Right renal pelvis (tissue), 4 donors: Measurements from ENCODE around the gene PER3. TPM values are rescaled to one million over a fixed set of nuclear protein-coding genes. Genes with fewer than 3 reads are reported as not detected.

Source experiments
- DNase-seq, 4 donors: peaks; one replicate each; pipeline ENCODE4 v3.0.0-alpha.2; 2013; ENCODE audit warnings: low read depth in 4 of 4, low spot score in 3 of 4, missing footprints in 1 of 4
- polyA plus RNA-seq, 4 donors: library from polyadenylated mRNA; unstranded; fragments of 120-200 nt; gene quantifications; one replicate each; pipeline ENCODE4 v1.2.1, GENCODE V29; 2013; ENCODE audit not compliant: insufficient read length in 4 of 4

PER3 gene
- 10 to 100 TPM; 11.9 to 14.4 (median 13.0) TPM for polyA plus RNA-seq

DNA sequence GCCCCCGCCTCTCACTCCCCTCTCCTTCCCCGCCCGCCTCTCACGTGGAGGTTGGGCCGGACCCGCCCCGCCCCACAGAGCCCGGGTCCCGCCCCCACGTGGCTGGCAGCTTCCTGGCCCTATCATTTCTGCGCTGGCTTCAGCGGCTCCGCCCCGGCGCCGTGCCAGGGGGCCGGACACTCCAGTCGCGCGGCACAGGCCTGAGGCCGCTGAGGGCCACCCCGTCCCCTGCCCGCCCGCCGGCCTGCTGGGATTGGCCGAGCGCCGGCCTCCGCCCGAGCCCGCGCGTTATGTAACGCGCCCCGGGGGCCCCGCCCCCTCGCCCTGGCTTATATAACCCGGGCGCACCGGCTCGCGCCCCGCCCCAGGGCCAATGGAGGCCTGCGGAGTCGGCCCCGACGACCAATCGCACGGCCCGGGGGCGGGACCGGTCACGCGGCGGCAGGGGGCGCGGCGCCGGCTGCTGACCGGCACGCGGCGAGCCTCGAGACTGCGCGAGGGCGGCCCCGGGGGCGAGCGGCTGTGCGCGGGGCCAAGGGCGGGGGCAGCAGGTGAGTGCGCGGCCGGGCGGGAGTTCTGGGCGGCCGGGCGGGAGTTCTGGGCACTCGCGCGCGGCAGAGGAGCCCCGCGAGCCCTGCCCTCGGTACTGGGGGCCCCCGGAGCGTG lies at the start of gene PER3:
TSS of gene PER3 (plus strand) at position 466 of the 666 bp plus-strand sequence. CDS start 587 bp downstream, outside the sequence.
- peak; percentile 85 to 92 (median 90) for DNase-seq

DNA sequence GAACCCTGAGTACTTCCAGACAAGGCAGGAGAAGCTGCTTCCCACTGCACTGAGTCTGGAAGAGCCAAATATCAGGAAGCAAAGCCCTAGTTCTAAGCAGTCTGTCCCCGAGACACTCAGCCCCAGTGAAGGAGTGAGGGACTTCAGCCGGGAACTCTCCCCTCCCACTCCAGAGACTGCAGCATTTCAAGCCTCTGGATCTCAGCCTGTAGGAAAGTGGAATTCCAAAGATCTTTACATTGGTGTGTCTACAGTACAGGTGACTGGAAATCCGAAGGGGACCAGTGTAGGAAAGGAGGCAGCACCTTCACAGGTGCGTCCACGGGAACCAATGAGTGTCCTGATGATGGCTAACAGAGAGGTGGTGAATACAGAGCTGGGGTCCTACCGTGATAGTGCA lies 46.0 kb upstream of the PER3 start:
- no peak for DNase-seq

DNA sequence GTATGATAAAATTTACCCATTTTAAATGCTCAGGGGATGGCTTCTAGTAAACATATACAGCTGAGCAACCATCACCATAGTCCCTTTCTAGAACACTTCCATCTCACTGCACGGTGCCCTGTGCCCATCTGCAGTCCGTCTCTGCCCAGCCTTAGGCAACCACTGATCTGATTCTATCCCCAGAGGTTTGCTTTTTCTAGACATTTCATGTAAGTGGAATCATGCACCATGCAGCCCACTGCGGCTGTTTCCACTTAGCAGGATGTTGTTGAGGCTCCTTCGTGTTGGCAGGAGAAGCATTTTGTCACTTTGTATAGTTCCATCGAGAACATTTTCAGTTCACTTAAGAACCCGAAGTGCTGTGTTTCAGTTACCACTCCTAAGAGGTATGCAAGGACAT lies 40.7 kb upstream of the PER3 start:
- no peak for DNase-seq

DNA sequence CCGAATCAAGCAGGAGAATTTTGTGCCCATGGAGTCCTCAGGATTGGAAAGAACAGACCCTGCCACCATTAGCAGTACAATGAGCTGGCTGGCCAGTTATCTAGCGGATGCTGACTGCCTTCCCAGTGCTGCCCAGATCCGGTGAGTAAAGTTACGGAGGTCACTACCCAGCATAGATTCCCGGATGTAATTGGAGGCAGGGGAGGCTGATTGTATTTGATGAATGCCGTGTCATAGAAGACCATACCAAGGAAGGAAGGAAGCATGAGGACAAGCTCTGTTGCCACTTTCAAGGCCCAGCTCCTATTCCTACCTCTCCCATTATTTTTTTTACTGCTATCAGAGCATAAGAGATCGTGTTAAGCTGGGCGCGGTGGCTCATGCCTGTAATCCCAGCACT lies 39.2 kb upstream of the PER3 start:
- no peak for DNase-seq

DNA sequence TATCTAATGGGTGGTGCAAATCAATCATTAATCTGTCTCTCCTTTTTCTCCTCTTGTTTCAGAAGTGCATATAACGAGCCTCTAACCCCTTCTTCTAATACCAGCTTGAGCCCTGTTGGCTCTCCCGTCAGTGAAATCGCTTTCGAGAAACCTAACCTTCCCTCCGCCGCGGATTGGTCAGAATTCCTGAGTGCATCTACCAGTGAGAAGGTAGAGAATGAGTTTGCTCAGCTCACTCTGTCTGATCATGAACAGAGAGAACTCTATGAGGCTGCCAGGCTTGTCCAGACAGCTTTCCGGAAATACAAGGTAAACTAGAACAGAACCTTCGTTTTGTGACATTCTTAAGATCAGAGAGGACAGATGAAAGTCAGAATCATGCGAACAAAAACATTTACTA lies 38.3 kb upstream of the PER3 start:
- no peak for DNase-seq

DNA sequence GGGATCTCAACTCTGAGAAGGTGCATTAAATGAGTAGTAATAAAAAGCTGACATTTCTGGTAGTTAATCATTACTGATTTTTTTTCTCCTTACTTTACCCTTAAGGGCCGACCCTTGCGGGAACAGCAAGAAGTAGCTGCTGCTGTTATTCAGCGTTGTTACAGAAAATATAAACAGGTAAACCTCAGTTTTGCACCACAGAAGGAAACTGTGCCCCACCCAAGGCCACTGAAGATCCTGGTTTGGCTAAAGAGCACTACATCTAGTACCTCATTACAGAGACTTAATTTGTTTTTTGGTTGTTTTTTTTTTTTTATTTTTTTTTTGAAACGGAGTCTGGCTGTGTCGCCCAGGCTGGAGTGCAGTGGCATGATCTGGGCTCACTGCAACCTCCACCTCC lies 36.5 kb upstream of the PER3 start:
- no peak for DNase-seq

DNA sequence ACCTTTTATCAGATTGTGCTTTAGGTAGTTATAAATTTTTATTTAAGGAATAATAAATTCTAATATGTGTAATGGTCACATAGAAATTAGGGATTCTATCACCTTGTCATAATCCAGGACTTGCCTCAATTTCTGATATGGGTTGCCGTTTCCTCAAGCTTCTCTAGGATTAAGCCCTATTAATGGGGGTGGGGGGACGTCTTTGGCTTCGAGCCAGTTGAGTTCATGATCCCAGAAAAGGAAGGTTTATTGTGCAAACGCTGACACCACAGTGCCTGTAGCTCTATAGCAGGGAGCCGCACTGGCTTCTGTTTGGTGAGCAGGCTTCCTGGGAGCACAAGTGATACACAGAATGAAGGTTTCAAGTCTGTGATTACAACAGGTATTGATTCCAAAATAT lies 35.0 kb upstream of the PER3 start:
- DNase-seq: no peak

DNA sequence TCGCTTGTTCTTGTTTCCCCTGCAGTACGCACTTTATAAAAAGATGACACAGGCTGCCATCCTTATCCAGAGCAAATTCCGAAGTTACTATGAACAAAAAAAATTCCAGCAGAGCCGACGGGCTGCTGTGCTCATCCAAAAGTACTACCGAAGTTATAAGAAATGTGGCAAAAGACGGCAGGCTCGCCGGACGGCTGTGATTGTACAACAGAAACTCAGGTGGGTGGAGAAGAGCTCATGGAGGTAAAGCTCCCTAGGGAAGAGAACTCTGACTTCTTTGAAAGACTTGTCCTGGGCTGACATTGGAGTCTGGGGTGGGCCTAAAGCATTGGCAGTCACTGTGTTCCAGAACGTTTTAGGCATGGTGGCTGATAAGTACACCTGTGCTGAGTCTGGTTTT lies 32.9 kb upstream of the PER3 start:
- no peak for DNase-seq

DNA sequence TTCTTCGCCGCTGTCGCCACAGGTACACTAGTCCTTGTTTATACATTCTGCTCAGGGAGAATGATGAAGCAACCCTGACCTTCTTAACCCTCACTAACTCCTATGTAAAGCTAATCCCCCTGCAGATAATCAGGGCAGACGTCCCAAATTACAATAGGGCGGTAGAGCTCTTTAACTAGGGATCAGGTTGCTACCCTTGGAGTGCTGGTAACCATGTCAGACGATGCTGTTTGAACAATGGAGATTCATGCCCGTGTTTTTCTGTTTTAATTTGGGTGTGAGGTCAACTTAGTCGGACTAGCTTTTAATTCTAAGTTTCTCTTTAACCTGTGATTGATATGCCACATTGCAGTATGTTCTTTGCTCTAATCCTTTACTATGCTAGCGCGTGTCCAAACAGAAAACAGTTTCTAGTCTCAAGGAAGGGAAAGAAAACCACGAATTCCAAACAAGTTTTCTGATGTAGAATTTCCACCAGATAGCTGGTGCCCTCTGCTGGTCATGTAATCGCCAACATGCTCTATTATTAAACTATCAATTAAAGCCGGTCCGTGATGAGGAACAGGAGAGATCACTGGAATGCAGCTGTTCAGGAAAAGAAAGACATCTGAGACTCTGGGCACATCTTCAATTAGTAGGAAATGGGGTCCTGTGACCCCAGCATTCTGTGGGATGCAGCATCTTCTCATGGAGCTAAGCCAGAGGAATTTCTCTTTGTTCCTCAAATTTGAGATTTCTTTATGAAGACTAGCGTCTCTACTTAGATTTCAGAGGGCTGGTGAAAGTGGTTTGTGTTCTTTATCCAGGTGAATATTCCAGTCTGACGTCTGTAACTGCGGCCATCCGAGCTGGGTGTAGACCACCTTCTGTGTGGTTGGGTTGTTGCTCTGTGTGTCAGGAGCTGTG lies 31.3 kb upstream of the PER3 start:
- peak; percentile 66 to 77 (median 71) for DNase-seq

DNA sequence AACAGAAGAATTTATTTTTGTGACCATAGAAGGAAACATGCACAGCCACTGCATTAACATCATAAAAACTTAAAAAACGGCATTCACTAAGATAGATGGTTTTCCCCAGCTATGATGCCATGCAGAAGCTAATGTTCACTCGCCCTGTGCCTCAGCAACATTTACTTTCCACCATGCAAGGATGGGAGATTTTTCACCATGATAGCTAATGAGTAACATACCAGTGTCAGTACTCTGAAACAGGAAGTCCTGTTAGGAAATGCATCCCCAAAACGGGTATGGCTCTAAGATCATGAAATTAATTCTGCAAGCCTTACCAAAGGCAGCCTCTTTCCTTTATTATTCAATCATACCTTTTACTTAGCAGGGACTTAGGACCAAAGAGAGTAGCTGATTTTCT lies 30.4 kb upstream of the PER3 start:
- no peak for DNase-seq

DNA sequence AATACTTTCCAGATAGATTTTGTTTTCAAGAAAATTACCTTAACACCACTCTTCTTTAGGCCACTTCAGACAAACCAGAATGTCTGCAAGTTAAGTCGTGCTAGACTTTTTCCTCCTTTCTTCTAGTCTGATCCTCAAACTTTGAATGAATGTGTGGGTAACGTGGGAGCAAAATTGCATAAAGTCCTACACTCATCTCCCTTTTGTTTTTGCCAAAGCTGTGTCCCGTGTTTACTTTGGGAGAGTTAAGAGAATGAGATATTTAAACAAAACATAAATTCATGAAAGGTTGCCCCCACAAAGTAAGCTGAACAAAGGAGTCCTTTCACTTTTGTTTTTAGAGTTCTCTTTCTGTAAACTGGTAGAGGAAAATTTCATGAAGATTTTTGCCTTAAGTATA lies 29.9 kb upstream of the PER3 start:
- no peak for DNase-seq

DNA sequence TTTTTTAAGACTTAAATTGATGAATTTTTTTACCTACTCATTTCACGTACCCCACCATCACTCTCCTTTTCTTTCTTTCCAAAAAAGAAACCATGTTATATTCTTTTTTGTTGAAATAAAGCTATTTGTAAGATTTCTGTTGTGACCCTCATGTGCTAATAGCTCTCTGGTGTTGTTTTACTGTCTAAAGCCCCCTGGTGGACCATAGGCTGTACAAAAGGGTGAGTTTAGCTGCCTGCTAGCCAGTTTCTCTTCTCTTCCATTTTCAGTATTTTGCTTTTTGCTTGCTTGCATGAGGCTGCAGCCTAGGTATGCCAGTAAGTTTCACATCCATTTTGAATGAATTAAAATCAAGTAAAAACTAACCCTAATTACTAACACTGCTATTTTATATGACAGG lies 28.6 kb upstream of the PER3 start:
- no peak for DNase-seq

DNA sequence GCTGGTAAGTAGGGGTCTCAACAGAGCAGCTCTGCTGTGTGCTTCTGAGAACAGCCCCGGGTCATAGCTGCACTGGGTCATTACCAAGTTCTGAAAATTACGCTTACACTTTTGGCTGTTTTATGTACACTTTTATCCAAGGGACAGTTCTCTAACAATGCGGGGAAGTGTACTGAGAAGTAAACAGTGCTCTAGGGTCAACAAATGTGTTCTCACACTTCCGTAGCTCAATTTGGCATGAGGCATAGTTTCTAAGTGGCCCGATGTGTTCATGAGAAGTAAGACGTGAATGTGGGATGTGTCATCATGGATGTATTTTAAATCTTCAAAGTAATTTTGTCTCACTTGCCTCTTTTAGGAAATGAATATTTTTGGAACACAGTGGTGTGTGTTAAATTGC lies 23.8 kb upstream of the PER3 start:
- no peak for DNase-seq

DNA sequence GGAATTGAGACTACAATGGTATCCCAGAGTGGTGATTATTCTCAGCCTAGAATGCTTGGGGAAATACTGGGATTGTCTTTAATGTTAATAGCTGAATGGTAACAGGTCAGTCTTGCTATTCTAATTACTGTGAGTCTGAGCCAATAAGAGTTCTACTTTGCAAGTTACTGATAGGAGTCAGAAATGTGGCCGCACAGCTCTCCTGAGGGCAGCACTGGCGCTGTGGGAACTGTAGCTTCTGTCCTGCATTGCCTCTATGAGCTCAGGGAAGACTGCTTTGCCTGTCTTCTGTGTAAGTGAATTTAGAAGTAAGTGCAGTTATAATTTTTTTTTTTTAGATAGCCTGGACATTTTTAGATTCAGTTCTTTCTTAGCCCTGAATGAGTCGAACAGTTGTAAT lies 23.0 kb upstream of the PER3 start:
- DNase-seq: no peak

DNA sequence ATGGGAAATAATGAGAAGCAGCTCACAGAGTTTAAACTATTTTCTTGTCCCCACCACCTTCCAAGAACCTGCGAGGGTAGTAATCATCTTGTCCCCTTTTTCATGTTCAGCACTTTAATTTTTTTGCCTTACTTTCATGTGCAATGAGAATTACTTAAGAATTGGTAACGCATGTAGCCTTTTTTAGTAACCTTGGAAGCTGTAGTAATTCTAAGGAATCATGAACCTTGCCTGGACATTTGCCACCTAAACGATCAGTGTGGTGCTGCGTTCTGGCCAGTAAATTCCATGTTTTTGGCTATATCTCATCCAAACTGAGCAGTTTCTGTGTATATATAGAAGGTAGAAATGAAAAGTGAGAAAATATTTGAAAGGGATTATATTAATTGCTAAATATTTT lies 16.9 kb upstream of the PER3 start:
- DNase-seq: no peak

DNA sequence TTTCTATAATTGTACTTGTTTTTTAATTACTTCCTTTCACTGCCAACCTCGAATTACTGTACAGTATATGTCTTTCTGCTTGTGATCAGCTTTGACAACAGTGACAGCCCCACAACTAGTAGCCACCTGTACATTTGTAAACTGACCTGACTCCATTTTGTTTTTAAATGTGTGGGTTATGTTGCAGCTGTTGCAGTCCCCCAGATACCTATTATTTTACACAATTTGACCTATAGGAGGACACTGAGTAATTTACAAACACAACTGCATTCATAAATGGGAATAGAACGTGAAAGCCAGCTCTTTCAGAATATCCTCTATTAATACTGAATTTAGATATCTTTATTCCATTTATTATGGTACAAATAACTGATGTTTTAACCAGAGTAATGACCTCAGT lies 15.5 kb upstream of the PER3 start:
- no peak for DNase-seq

DNA sequence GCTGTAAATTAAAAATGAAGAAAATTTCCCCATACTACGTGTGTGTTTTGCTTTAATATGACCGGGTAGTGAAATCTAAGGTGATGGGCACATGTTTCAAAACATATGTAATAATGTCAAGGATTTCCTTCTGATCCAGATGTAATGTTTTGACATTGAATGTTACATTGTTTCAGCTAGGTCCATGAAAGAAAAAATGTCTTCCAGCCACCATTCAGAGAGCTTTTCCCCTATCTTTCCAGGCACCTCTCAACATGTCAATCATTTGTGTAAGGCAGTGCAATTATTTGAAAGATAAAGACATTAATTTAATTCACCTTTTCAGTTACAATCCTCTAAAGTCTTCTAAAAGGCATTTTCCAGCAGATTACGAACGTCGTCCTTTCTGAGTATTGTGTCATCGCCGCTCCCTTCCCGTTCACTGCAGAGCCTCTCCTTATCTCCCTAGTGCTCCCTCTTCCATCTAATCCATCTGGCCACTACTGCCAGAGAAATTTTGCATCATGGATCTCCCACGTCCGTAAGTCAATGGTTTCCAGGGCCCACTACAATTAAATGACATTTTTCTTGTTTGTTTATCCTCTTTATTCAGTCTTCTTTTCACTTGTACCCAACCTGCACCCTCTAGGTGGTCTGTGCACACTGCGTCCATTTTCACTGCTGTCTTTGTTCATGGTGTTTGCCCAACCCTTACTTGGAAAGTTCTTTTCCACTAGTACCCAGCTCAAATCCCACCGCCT lies 14.2 kb upstream of the PER3 start:
- DNase-seq: no peak

DNA sequence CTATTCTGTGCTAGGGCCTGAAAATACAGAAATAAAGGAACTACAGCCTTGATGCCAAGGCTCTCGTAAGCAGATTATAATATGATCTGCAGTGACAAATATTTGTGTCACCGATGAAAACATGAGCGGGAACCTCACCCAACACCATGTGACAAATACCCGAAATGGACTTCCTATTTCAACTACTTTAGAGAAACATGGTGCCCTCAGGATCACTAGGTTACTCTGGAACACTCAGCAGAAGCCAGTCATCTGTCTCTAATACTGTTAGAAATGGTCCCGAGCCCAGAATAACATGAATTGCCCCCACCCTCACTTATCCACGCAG lies 13.5 kb upstream of the PER3 start:
- no peak for DNase-seq

DNA sequence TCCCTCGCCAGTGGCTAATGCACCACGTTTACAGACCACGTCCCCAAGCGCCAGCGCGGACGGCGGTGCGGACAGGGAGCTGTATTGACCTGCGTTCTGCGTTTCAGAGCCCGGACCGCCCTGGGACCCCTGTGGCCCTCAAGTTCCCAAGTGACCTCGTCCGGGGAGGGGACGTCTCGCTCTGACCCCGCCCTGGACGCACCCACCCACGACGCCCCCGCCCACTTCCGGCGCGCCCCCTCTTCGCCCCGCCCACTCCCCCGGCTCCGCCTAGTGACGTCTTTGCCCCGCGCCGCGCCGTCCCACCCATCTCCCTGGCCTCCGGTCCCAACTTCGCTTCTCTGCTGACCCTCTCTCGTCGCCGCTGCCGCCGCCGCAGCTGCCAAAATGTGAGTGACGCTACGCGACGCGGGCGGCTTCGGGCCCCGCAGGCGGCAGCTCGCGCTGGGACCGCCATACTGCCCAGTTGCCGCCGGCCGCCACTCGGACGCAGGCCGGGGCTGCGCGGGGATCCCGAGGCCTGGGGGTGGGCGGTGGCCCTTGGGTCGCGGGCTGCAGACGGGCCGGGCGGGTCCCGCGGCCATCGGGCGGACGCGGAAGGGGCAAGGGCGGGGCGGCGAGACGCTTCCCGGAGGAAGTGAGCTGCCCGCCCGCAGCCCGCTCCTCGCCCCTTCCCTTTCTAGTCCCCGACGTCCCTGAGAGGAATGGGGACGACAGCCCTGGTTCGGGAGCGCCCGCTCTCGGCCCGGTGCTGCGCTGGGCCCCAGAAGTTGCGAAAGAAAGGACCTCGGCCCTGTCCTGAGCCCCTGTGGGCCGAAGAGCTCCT lies 12.9 kb upstream of the PER3 start, which contains the start of gene VAMP3:
TSS of gene VAMP3 (plus strand) at position 300 of the 826 bp plus-strand sequence. CDS start at position 388, 88 bp downstream.
- DNase-seq: peak in 2 of 4 donors; percentile 72 to 78

DNA sequence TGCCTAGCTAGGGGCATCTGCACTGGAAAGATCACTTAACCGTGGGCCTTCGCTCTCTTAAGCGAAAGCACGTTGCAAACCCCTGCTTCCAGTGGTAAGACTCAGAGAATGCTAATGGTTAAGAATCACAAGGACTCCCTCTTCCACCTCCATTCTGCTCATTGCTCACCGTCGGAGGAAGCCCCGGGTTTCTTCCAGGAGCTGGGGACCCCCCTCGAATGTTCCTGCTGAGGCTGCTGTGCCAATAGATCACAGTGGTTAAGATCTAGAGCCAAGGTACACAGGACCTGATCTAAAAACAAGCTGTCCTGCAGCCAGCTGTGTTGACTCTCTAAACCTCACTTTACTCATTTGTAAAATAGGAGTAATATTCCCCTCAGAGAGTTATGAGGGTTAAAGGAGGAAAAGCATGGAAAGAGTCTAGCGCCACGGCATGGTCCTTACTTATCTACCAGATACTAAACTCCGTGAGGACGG lies 12.2 kb upstream of the PER3 start:
- no peak for DNase-seq
